Fibroblast of the aortic adventitia (primary cell): ENCODE results near the gene THADA. TPM values are rescaled to one million over a fixed set of nuclear protein-coding genes. Genes with fewer than 3 reads are reported as not detected.
A peak's percentile ranks its signal among the peaks of the same experiment; 100 is the strongest.
"Not testable (repeated sequence)": the region's sequence is repeated elsewhere in the genome, so short reads cannot be mapped to it uniquely, and the experiment has no call there.

Source experiments
- DNase-seq: peaks from one replicate; pipeline ENCODE4 v3.0.0-alpha.2; 2010; ENCODE audit warnings: low read depth
- H3K4me3 ChIP-seq: 2 replicates; pipeline ENCODE4 v1.5.1; 2011; ENCODE audit warnings: low read depth, mild to moderate bottlenecking, control low read depth, low read length, moderate library complexity
- CTCF ChIP-seq: IDR thresholded peaks from 2 replicates; pipeline ENCODE4 v1.5.1; 2011; ENCODE audit warnings: mild to moderate bottlenecking, low read length, control low read depth, inconsistent platforms; ENCODE audit not compliant: insufficient read depth
- total RNA-seq: library from RNA; depleted of rRNA; stranded (reverse); fragments of >200 nt; gene quantifications from 2 replicates; pipeline ENCODE4 v1.2.3, GENCODE V29; 2012; ENCODE audit warnings: low replicate concordance

Gene THADA
- total RNA-seq, 1 donor: 34.6 TPM

DNA sequence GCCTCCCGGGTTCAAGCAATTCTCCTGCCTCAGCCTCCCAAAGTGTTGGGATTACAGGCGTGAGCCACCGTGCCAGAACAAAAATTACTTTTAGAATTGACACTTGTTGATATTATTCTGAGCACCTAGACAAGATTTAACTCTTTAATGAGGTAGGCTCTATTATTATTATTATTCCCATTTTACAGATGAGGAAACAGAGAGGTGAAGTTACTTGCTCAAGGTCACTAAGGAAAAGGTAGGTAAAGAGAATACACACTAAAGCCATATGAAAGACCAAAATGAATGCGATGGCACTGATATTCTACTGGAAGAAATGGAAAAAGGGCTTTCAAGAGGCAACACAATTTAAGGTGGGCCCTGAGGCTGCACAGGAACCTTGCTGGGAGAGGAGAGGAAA is 295.6 kb downstream of the THADA start:
- H3K4me3 ChIP-seq: no peak overlapping the region
- no peak for DNase-seq
- TF ChIP-seq CTCF: no peak

GRCh38 chr2:43298500-43298899 is 297.3 kb downstream of the THADA start:
- DNase-seq: no peak
- H3K4me3 ChIP-seq: no peak overlapping the region
- no peak for TF ChIP-seq CTCF

DNA sequence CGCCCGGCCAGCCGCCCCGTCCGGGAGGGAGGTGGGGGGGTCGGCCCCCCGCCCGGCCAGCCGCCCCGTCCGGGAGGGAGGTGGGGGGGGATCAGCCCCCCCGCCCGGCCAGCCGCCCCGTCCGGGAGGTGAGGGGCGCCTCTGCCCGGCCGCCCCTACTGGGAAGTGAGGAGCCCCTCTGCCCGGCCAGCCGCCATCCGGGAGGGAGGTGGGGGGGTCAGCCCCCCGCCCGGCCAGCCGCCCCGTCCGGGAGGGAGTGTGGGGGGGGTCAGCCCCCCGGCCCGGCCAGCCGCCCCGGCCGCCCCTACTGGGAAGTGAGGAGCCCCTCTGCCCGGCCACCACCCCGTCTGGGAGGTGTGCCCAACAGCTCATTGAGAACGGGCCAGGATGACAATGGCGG is 298.1 kb downstream of the THADA start:
- H3K4me3 ChIP-seq, DNase-seq: not testable (repeated sequence)

GRCh38 chr2:43294973-43295603 is 300.8 kb downstream of the THADA start:
- no peak for TF ChIP-seq CTCF
- H3K4me3 ChIP-seq: no peak overlapping the region
- DNase-seq: no peak

DNA sequence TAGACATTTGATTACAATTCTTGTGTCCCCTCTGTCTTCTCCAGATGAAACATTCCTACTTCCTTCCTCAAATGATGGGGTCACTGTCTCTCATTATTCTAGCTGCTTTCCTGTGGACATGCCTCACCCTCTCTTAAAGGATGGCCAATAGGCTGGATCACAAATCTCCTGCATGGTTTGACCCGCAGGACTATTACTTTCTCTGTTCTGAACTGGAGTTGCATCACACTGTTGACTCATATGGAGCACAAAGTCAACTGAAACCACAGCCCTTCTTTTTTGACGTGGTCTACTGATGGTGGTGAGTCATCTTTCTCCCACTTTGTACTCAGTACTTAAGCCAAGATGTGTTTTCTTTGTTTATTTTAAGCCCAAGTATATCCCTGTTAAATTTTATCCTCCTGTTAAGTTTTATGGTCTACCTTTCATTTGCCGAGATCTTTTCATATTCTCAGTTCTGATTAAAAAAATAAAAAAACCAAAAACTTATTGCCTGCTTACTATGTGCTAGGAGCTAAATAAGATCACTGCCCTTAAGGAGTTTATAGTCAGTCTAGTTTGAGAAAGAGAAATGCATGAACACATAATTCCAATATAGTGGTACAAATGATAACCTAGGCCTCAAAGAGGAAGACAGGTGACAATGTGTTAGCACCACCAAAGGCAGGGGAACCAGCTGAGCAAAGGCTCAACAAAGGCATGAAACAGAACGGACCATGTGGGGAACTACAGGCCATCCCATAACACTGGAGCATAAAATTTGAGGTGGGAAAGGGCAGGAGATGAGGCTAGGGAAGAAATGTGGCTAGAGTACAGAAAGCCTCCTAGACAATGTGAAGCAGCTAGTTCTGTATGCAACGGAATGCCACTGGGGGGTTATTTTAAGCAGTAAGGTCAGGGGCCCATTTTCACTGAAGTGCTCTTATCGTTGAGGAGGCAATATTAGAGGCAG is 301.8 kb downstream of the THADA start:
- H3K4me3 ChIP-seq: no peak overlapping the region
- peak; percentile 99 for DNase-seq
- TF ChIP-seq CTCF: no peak

DNA sequence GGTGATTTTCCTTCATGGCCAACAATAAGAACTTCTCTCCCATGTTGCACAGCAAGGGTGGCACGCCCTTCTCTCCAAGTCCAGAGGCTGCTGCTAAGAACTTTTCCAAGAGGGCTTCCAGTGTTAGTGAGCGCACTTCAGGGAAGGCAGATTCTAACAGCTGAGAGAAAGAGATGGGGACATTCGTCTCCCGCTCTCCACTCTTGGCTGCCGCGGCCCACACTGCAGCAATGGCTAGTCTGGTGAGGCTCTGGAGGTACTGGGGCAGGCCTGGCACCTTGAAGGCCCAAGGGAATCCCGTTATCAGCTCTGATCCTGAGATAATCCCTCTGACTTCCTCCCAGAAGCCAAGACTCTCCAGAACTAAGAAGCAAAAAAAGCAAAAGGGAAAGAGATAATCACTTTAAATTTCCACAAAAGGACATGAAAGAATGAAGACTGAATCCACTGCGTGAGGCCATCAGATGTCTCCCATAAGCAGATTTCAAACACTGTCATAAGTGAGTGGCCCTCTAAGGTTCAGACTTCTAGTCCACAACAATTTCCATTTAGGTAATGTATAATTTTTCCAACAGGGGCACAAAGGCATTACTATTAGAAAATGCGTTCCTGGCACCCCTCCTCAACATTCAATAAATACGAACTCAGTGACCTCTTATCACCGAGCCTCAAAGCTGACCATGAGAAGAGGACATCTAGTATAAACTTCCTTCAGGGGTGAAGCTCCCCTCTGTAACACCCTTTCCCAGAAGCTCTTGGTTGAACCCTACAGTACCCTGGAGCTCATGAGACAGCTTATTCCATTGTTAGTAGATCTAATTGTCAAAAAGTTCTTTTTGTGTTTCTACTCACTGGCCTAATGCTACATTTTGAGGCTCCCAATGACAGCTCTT is 302.7 kb downstream of the THADA start:
- no peak overlapping the region for H3K4me3 ChIP-seq
- no peak for DNase-seq
- no peak for TF ChIP-seq CTCF
